DMS114 treated with DMSO at 0.1 percent for 48 hours (cell line): Measurements from ENCODE around the gene GUK1.

Experiments used
- DNase-seq: peaks from one replicate; lab custom pipeline; 2025; ENCODE audit not compliant: unreplicated experiment; lab: John Stamatoyannopoulos, UW

The GUK1 gene

GRCh38 chr1:228149406-228150119 lies 9.5 kb downstream of the GUK1 start, which contains the start of gene GJC2:
Gene GJC2 (plus strand): TSS chr1:228149930. CDS start chr1:228157759, 7,829 bp downstream.
- no peak for DNase-seq

- DNase-seq, result no peak
Observed at GRCh38 chr1:228150120-228150460, 10.0 kb downstream of the GUK1 start.

GRCh38 chr1:228150461-228151179 lies 10.5 kb downstream of the GUK1 start:
- DNase-seq, result no peak

- no peak for DNase-seq
Observed at GRCh38 chr1:228151180-228151925, 11.3 kb downstream of the GUK1 start.

GRCh38 chr1:228152097-228152917 lies 12.2 kb downstream of the GUK1 start:
- no peak for DNase-seq

- no peak for DNase-seq
Observed at GRCh38 chr1:228152918-228153258, 12.8 kb downstream of the GUK1 start.

GRCh38 chr1:228154021-228154669 lies 14.1 kb downstream of the GUK1 start:
- DNase-seq, result no peak

- no peak for DNase-seq
Observed at GRCh38 chr1:228154670-228155571, 14.8 kb downstream of the GUK1 start.

- DNase-seq, result no peak
Observed at GRCh38 chr1:228155596-228156514, 15.8 kb downstream of the GUK1 start.

GRCh38 chr1:228156515-228156881 lies 16.4 kb downstream of the GUK1 start:
- no peak for DNase-seq

GRCh38 chr1:228156941-228157728 lies 17.1 kb downstream of the GUK1 start:
- no peak for DNase-seq

GRCh38 chr1:228157729-228158126 lies 17.6 kb downstream of the GUK1 start:
- no peak for DNase-seq

- DNase-seq, result no peak
Observed at GRCh38 chr1:228158151-228159007, 18.3 kb downstream of the GUK1 start.

- DNase-seq, result no peak
Observed at GRCh38 chr1:228159008-228159665, 19.1 kb downstream of the GUK1 start.

GRCh38 chr1:228160201-228160761 lies 20.2 kb downstream of the GUK1 start:
- DNase-seq, result no peak

- no peak for DNase-seq
Observed at GRCh38 chr1:228161362-228161761, 21.3 kb downstream of the GUK1 start.
